ENCODE data around the gene CEP250.
"Not testable (repeated sequence)": the region's sequence is repeated elsewhere in the genome, so short reads cannot be mapped to it uniquely, and the experiment has no call there.

Gene CEP250

GRCh38 chr20:35544436-35544835, 89.0 kb downstream of the CEP250 start:
- Histone ChIP-seq H3F3A (ENCODE audit: insufficient read depth) (peaks cover 11% of the 10 kb centered on the region; the same call in 1 of the 2 replicates), H3K4me3 (ENCODE audit: insufficient read depth, low read length, poor library complexity, severe bottlenecking) (no peak overlapping the region), H3K9me2 (replicated peaks; ENCODE audit: insufficient read depth, low read length) (no peaks in the 10 kb centered on the region), H3K79me2 (ENCODE audit: insufficient read depth, low read length) (no peaks in the 10 kb centered on the region), H2AFZ (ENCODE audit: low read depth, low read length, severe bottlenecking) (no peak overlapping the region), H3K9me3 (ENCODE audit: insufficient read depth, low read length) (no peaks in the 10 kb centered on the region), H3K9ac (ENCODE audit: low read length) (no peak overlapping the region), H3K4me2 (ENCODE audit: low read depth, low read length, poor library complexity, severe bottlenecking) (no peak overlapping the region), H3K27ac (ENCODE audit: low read depth, low read length) (no peak overlapping the region), H3K27me3 (ENCODE audit: low read length) (no peaks in the 10 kb centered on the region), H4K20me1 (ENCODE audit: low read depth, low read length) (no peaks in the 10 kb centered on the region), H3K36me3 (ENCODE audit: low read length) (peaks cover 5% of the 10 kb centered on the region; the same call in 1 of the 2 replicates)
- TF ChIP-seq CTCF (IDR thresholded peaks at IDR 0.05; ENCODE audit: insufficient read depth, low read length, poor library complexity, severe bottlenecking) (no peak), EZH2phosphoT487 (conservative IDR thresholded peaks at IDR 0.05; ENCODE audit: low read length) (no peak)

GRCh38 chr20:35544941-35545340, 89.5 kb downstream of the CEP250 start:
- not testable (repeated sequence) for H4K20me1 ChIP-seq (ENCODE audit: low read depth, low read length); H3K79me2 ChIP-seq (ENCODE audit: insufficient read depth, low read length); H3K4me2 ChIP-seq (ENCODE audit: low read depth, low read length, poor library complexity, severe bottlenecking); H3F3A ChIP-seq (ENCODE audit: insufficient read depth); H3K36me3 ChIP-seq (ENCODE audit: low read length); H3K4me3 ChIP-seq (ENCODE audit: insufficient read depth, low read length, poor library complexity, severe bottlenecking); H3K9me2 ChIP-seq (replicated peaks; ENCODE audit: insufficient read depth, low read length); H3K9me3 ChIP-seq (ENCODE audit: insufficient read depth, low read length); H3K27ac ChIP-seq (ENCODE audit: low read depth, low read length); H2AFZ ChIP-seq (ENCODE audit: low read depth, low read length, severe bottlenecking); H3K9ac ChIP-seq (ENCODE audit: low read length); H3K27me3 ChIP-seq (ENCODE audit: low read length)

GRCh38 chr20:35546127-35546526, 90.7 kb downstream of the CEP250 start:
- no peaks in the 10 kb centered on the region for H3K27me3 ChIP-seq (ENCODE audit: low read length)
- H3K79me2 ChIP-seq (ENCODE audit: insufficient read depth, low read length) = no peaks in the 10 kb centered on the region
- no peaks in the 10 kb centered on the region for H3K9me3 ChIP-seq (ENCODE audit: insufficient read depth, low read length)
- H2AFZ ChIP-seq (ENCODE audit: low read depth, low read length, severe bottlenecking) = no peak overlapping the region
- H3K27ac ChIP-seq (ENCODE audit: low read depth, low read length) = no peak overlapping the region
- H3K9me2 ChIP-seq (replicated peaks; ENCODE audit: insufficient read depth, low read length) = no peaks in the 10 kb centered on the region
- no peak overlapping the region for H3K4me2 ChIP-seq (ENCODE audit: low read depth, low read length, poor library complexity, severe bottlenecking)
- no peak overlapping the region for H3K9ac ChIP-seq (ENCODE audit: low read length)
- no peaks in the 10 kb centered on the region for H4K20me1 ChIP-seq (ENCODE audit: low read depth, low read length)
- TF ChIP-seq EZH2phosphoT487 (conservative IDR thresholded peaks at IDR 0.05; ENCODE audit: low read length) (no peak), CTCF (IDR thresholded peaks at IDR 0.05; ENCODE audit: insufficient read depth, low read length, poor library complexity, severe bottlenecking) (no peak)
- H3K4me3 ChIP-seq (ENCODE audit: insufficient read depth, low read length, poor library complexity, severe bottlenecking) = no peak overlapping the region
- H3F3A ChIP-seq (ENCODE audit: insufficient read depth) = peaks cover 2% of the 10 kb centered on the region; the same call in 1 of the 2 replicates
- peaks cover 5% of the 10 kb centered on the region; the same call in 1 of the 2 replicates for H3K36me3 ChIP-seq (ENCODE audit: low read length)

- Histone ChIP-seq H4K20me1 (ENCODE audit: low read depth, low read length) (no peaks in the 10 kb centered on the region), H3K4me2 (ENCODE audit: low read depth, low read length, poor library complexity, severe bottlenecking) (no peak overlapping the region), H3K4me3 (ENCODE audit: insufficient read depth, low read length, poor library complexity, severe bottlenecking) (no peak overlapping the region), H3K9me3 (ENCODE audit: insufficient read depth, low read length) (no peaks in the 10 kb centered on the region), H3K79me2 (ENCODE audit: insufficient read depth, low read length) (no peaks in the 10 kb centered on the region), H3K27ac (ENCODE audit: low read depth, low read length) (no peak overlapping the region), H3F3A (ENCODE audit: insufficient read depth) (no peaks in the 10 kb centered on the region), H3K9me2 (replicated peaks; ENCODE audit: insufficient read depth, low read length) (no peaks in the 10 kb centered on the region), H3K36me3 (ENCODE audit: low read length) (peaks cover 5% of the 10 kb centered on the region; the same call in 1 of the 2 replicates), H3K27me3 (ENCODE audit: low read length) (no peaks in the 10 kb centered on the region), H3K9ac (ENCODE audit: low read length) (no peak overlapping the region), H2AFZ (ENCODE audit: low read depth, low read length, severe bottlenecking) (no peak overlapping the region)
- no peak for TF ChIP-seq EZH2phosphoT487 (conservative IDR thresholded peaks at IDR 0.05; ENCODE audit: low read length)
- no peak for TF ChIP-seq CTCF (IDR thresholded peaks at IDR 0.05; ENCODE audit: insufficient read depth, low read length, poor library complexity, severe bottlenecking)
These were observed 91.9 kb downstream of the CEP250 start for GRCh38 chr20:35547329-35547728.
